Breast epithelium (tissue), 4 donors: ENCODE results near the gene DHH. TPM values are rescaled to one million over a fixed set of nuclear protein-coding genes. Genes with fewer than 3 reads are reported as not detected.

Source experiments
- DNase-seq, 2 donors: peaks; one replicate each; pipeline ENCODE4 v3.0.0-alpha.2; 2019; ENCODE audit warnings: low spot score in 2 of 2
- H3K27ac ChIP-seq, 2 donors: fragments of 200-600 bp; sonication (generic) in 1 of 2; one replicate each; pipeline ENCODE4 v1.5.1; 2016 to 2019; ENCODE audit warnings: mild to moderate bottlenecking in 1 of 2
- H3K27me3 ChIP-seq, 2 donors: fragments of 200-600 bp; sonication (generic) in 1 of 2; one replicate each; pipeline versions ENCODE4 v1.5.1 to v1.6.0; 2017 to 2019; ENCODE audit warnings: control low read depth in 1 of 2, mild to moderate bottlenecking in 1 of 2
- H3K36me3 ChIP-seq: fragments of 200-600 bp; one replicate; pipeline ENCODE4 v1.5.1; 2019
- H3K4me1 ChIP-seq, 2 donors: fragments of 200-600 bp; sonication (generic); one replicate each; pipeline ENCODE4 v1.5.1; 2016 to 2019; ENCODE audit warnings: control low read depth in 1 of 2
- H3K4me3 ChIP-seq, 3 donors: fragments of 200-600 bp; sonication (generic); 1 replicate in 2 of 3; 2 replicates in 1 of 3; pipeline ENCODE4 v1.5.1; 2016 to 2019; ENCODE audit warnings: mild to moderate bottlenecking in 3 of 3, moderate library complexity in 2 of 3
- H3K9me3 ChIP-seq, 2 donors: fragments of 200-600 bp; sonication (generic) in 1 of 2; one replicate each; pipeline ENCODE4 v1.5.1; 2016 to 2019; ENCODE audit warnings: control low read depth in 1 of 2
- CTCF ChIP-seq, 3 donors: fragments of 450-650 bp; IDR thresholded peaks; one replicate each; pipeline ENCODE4 v1.5.1; 2016 to 2017; ENCODE audit warnings: antibody characterized with exemption in 3 of 3, mild to moderate bottlenecking in 3 of 3, moderate library complexity in 3 of 3
- POLR2A ChIP-seq: fragments of 450-650 bp; IDR thresholded peaks from one replicate; pipeline ENCODE4 v1.6.1; 2016; ENCODE audit warnings: antibody characterized with exemption, mild to moderate bottlenecking, moderate library complexity
- POLR2AphosphoS5 ChIP-seq, 3 donors: sonication (generic); formaldehyde crosslinking; IDR thresholded peaks; one replicate each; pipeline ENCODE4 v1.6.1; 2017; ENCODE audit warnings: antibody characterized with exemption in 3 of 3
- intact Hi-C: fragments of 100-400 bp; cut with DNase I; formaldehyde crosslinking; loops from one replicate; pipeline ENCODE4 v1.15.1; 2023; ENCODE audit warnings: low total_unique reads
- total RNA-seq, 3 donors: library from RNA; depleted of rRNA; stranded (reverse); fragments of >200 nt; gene quantifications; one replicate each; pipeline ENCODE4 v1.1.0, GENCODE V29; 2016

Gene DHH
- total RNA-seq, 3 donors from 2014 or later = 0.29 to 1.6 (median 1.4) TPM

- TF ChIP-seq POLR2AphosphoS5 (IDR thresholded peaks at IDR 0.05) (peak in 1 of 3 donors; percentile 28), POLR2A (no peak), CTCF (IDR thresholded peaks at IDR 0.05) (no peak)
- no peaks in the 10 kb centered on the region for H3K9me3 ChIP-seq
- peak overlapping the region; percentile 94 to 96 for H3K27ac ChIP-seq
- no peaks in the 10 kb centered on the region for H3K36me3 ChIP-seq
- peaks cover 0 to 17% of the 10 kb centered on the region in 2 donors for H3K4me1 ChIP-seq
- peak overlapping the region; percentile 78 to 97 (median 95) for H3K4me3 ChIP-seq
- no peak for DNase-seq
- intact Hi-C loops = loop anchor here (10.0 kb wide), 1 partner anchor 136 kb away; no protein-coding TSS in a partner anchor
- H3K27me3 ChIP-seq = no peaks in the 10 kb centered on the region
Measured at GRCh38 chr12:49108958-49109404, 14.4 kb upstream of the DHH start.

GRCh38 chr12:49105504-49106084 lies 11.0 kb upstream of the DHH start:
- Histone ChIP-seq H3K4me1 (peaks cover 0 to 17% of the 10 kb centered on the region in 2 donors), H3K9me3 (no peaks in the 10 kb centered on the region), H3K36me3 (peaks cover 10% of the 10 kb centered on the region), H3K27me3 (no peaks in the 10 kb centered on the region), H3K4me3 (no peak overlapping the region), H3K27ac (peak overlapping the region; percentile 43 to 72)
- DNase-seq = no peak
- TF ChIP-seq POLR2AphosphoS5 (IDR thresholded peaks at IDR 0.05) (no peak), POLR2A (no peak), CTCF (IDR thresholded peaks at IDR 0.05) (no peak)
- intact Hi-C loops = loop anchor here (10.0 kb wide), 1 partner anchor 139 kb away; no protein-coding TSS in a partner anchor

- peak overlapping the region in 1 of 2 donors; percentile 22 for H3K27ac ChIP-seq
- no peaks in the 10 kb centered on the region for H3K27me3 ChIP-seq
- no peak for TF ChIP-seq POLR2AphosphoS5 (IDR thresholded peaks at IDR 0.05)
- TF ChIP-seq CTCF (IDR thresholded peaks at IDR 0.05) = no peak
- TF ChIP-seq POLR2A = no peak
- H3K36me3 ChIP-seq = peaks cover 15% of the 10 kb centered on the region
- H3K4me1 ChIP-seq = peaks cover 0 to 17% of the 10 kb centered on the region in 2 donors
- no peak for DNase-seq
- no peaks in the 10 kb centered on the region for H3K9me3 ChIP-seq
- no peak overlapping the region for H3K4me3 ChIP-seq
- intact Hi-C loops = loop anchor here (10.0 kb wide), 1 partner anchor 140 kb away; no protein-coding TSS in a partner anchor
Measured at GRCh38 chr12:49104822-49105221, 10.2 kb upstream of the DHH start.

- H3K27ac ChIP-seq = no peak overlapping the region
- no peak overlapping the region for H3K4me3 ChIP-seq
- no peak for DNase-seq
- H3K4me1 ChIP-seq = no peaks in the 10 kb centered on the region
- intact Hi-C loops = loop anchor here (10.0 kb wide), 1 partner anchor 144 kb away; no protein-coding TSS in a partner anchor
- H3K36me3 ChIP-seq = peaks cover 17% of the 10 kb centered on the region
- H3K27me3 ChIP-seq = no peaks in the 10 kb centered on the region
- no peak for TF ChIP-seq POLR2A
- TF ChIP-seq POLR2AphosphoS5 (IDR thresholded peaks at IDR 0.05) = no peak
- TF ChIP-seq CTCF (IDR thresholded peaks at IDR 0.05) = no peak
- H3K9me3 ChIP-seq = no peaks in the 10 kb centered on the region
Measured at GRCh38 chr12:49100380-49100779, 5.8 kb upstream of the DHH start.

GRCh38 chr12:49098703-49099102 lies 4.1 kb upstream of the DHH start:
- H3K4me3 ChIP-seq = no peak overlapping the region
- H3K4me1 ChIP-seq = peaks cover 8 to 12% of the 10 kb centered on the region in 2 donors
- H3K27ac ChIP-seq = no peak overlapping the region
- H3K9me3 ChIP-seq = no peaks in the 10 kb centered on the region
- no peak for DNase-seq
- H3K36me3 ChIP-seq = peaks cover 17% of the 10 kb centered on the region
- intact Hi-C loops = no loop called here
- TF ChIP-seq POLR2A = no peak
- TF ChIP-seq CTCF (IDR thresholded peaks at IDR 0.05) = no peak
- no peak for TF ChIP-seq POLR2AphosphoS5 (IDR thresholded peaks at IDR 0.05)
- H3K27me3 ChIP-seq = peaks cover 6 to 11% of the 10 kb centered on the region in 2 donors
